Muscle of back (tissue), 13 donors: ENCODE data around the gene AIF1. TPM values are rescaled to one million over a fixed set of nuclear protein-coding genes. Genes with fewer than 3 reads are reported as not detected.

Source experiments
- DNase-seq, 3 donors: peaks; one replicate each; pipeline versions ENCODE4 v3.0.0 to v3.0.0-alpha.2; 2013
- long read RNA-seq, 9 donors: transcript quantifications; one replicate each; lab custom pipeline, GENCODE V29; 2026
- polyA plus RNA-seq, 10 donors: library from polyadenylated mRNA; unstranded; fragments of 120-200 nt; gene quantifications; one replicate each; pipeline ENCODE4 v1.2.1, GENCODE V29; 2013; ENCODE audit not compliant: insufficient read length in 10 of 10

AIF1 gene
- polyA plus RNA-seq: 10 to 100 TPM; 15.1 to 35.2 (median 23.0) TPM
- long read RNA-seq, donor 1, transcript AIF1-203 (6 exons, 711 nt): major isoform, 10 of 27 reads
- long read RNA-seq, donor 1, partial matches to known transcripts: 12 of 27 reads
- long read RNA-seq, donor 1, other reads (novel, unspliced or antisense): 0 of 27 reads
- long read RNA-seq, donor 2, transcript AIF1-203 (6 exons, 711 nt): major isoform, 7 of 15 reads
- long read RNA-seq, donor 2, partial matches to known transcripts: 6 of 15 reads
- long read RNA-seq, donor 2, other reads (novel, unspliced or antisense): 0 of 15 reads
- long read RNA-seq, donor 3: 0 reads
- long read RNA-seq, donor 4, transcript AIF1-203 (6 exons, 711 nt): major isoform, 7 of 10 reads
- long read RNA-seq, donor 4, partial matches to known transcripts: 0 of 10 reads
- long read RNA-seq, donor 4, other reads (novel, unspliced or antisense): 0 of 10 reads
- long read RNA-seq, donor 5, transcript AIF1-203 (6 exons, 711 nt): major isoform, 22 of 33 reads
- long read RNA-seq, donor 5, partial matches to known transcripts: 8 of 33 reads
- long read RNA-seq, donor 5, other reads (novel, unspliced or antisense): 0 of 33 reads
- long read RNA-seq, donor 6, transcript AIF1-203 (6 exons, 711 nt): major isoform, 13 of 26 reads
- long read RNA-seq, donor 6, partial matches to known transcripts: 6 of 26 reads
- long read RNA-seq, donor 6, other reads (novel, unspliced or antisense): 0 of 26 reads
- long read RNA-seq, donor 7, transcript AIF1-203 (6 exons, 711 nt): major isoform, 8 of 14 reads
- long read RNA-seq, donor 7, partial matches to known transcripts: 5 of 14 reads
- long read RNA-seq, donor 7, other reads (novel, unspliced or antisense): 0 of 14 reads
- long read RNA-seq, donor 8, transcript AIF1-202 (3 exons, 524 nt): major isoform, 12 of 44 reads
- long read RNA-seq, donor 8, transcript AIF1-203 (6 exons, 711 nt): minor isoform, 11 of 44 reads
- long read RNA-seq, donor 8, partial matches to known transcripts: 18 of 44 reads
- long read RNA-seq, donor 8, other reads (novel, unspliced or antisense): 0 of 44 reads
- long read RNA-seq, donor 9: 0 reads

GRCh38 chr6:31614684-31615578 is at the start of gene AIF1:
AIF1 (plus strand) TSS chr6:31615234; CDS start chr6:31615330, 96 bp downstream.
- DNase-seq: no peak

- no peak for DNase-seq
These were observed 47.3 kb upstream of the AIF1 start for GRCh38 chr6:31567531-31568370.

DNA sequence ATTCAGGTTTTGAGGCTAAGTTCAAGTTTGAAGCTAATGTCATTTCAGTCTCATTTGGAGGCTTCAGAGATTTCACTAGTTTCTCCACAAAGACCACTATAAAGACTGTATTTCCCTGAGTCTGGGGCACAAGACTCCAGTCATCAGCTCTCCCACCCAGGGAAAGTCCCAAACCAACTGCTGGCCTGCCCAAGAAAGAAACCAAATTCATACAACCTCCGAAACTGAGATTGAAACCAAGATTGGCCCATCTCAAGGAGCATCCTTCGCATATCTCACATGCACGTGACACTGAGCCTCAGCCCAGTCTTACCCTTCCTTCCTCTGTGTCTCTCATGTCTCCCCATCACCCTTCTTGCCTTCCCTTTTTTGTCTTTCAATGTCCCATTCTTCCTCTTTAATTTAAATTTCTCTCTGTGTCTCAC is 46.5 kb upstream of the AIF1 start:
- no peak for DNase-seq

DNA sequence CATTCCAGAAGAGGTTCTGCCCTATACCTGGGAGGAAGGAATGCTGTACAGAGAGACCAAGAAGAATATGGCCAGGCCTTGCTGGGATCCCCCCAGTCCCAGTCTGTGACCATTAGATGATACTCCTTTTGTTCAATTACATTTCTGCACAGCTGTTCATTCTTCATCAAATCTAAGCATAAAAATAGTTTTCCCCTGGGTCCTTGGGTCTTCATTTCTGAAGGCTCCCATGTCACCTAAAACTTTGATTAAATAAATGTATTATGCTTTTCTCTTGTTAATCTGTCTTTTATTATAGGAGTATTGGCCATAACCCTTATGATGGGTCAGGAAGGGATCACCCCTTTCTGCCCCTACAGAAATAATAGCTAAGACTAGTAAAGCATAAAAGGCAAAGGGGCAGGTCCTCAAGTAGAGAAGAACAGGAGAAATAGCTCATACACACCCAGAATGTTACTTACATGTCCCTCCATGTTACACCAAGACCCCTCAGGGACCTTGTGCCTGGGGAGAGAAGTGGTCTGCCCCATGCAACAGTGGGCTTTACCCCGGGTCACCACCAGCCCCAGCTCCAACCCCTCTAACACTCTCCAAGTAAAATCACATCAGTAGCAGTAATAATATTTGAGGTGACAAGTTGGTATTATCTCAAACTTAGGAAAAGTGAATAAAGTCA is 45.0 kb upstream of the AIF1 start:
- DNase-seq: no peak

- no peak for DNase-seq
These were observed 42.8 kb upstream of the AIF1 start, which contains the start of gene LTA for GRCh38 chr6:31572041-31572911. LTA (plus strand) TSS chr6:31572289; CDS start chr6:31572743, 454 bp downstream.

- no peak for DNase-seq
These were observed 41.6 kb upstream of the AIF1 start for GRCh38 chr6:31573239-31574105.

- no peak for DNase-seq
These were observed 40.6 kb upstream of the AIF1 start for GRCh38 chr6:31574106-31575061.

DNA sequence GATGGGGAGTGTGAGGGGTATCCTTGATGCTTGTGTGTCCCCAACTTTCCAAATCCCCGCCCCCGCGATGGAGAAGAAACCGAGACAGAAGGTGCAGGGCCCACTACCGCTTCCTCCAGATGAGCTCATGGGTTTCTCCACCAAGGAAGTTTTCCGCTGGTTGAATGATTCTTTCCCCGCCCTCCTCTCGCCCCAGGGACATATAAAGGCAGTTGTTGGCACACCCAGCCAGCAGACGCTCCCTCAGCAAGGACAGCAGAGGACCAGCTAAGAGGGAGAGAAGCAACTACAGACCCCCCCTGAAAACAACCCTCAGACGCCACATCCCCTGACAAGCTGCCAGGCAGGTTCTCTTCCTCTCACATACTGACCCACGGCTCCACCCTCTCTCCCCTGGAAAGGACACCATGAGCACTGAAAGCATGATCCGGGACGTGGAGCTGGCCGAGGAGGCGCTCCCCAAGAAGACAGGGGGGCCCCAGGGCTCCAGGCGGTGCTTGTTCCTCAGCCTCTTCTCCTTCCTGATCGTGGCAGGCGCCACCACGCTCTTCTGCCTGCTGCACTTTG is 39.6 kb upstream of the AIF1 start, which contains the start of gene TNF:
Gene TNF, plus strand, starts transcription at position 231 of the 567 bp plus-strand sequence. Its CDS starts 177 bp downstream, at position 408.
- peak in 2 of 3 donors; percentile 32 to 48 for DNase-seq

DNA sequence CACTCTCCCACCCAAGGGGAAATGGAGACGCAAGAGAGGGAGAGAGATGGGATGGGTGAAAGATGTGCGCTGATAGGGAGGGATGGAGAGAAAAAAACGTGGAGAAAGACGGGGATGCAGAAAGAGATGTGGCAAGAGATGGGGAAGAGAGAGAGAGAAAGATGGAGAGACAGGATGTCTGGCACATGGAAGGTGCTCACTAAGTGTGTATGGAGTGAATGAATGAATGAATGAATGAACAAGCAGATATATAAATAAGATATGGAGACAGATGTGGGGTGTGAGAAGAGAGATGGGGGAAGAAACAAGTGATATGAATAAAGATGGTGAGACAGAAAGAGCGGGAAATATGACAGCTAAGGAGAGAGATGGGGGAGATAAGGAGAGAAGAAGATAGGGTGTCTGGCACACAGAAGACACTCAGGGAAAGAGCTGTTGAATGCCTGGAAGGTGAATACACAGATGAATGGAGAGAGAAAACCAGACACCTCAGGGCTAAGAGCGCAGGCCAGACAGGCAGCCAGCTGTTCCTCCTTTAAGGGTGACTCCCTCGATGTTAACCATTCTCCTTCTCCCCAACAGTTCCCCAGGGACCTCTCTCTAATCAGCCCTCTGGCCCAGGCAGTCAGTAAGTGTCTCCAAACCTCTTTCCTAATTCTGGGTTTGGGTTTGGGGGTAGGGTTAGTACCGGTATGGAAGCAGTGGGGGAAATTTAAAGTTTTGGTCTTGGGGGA is 38.9 kb upstream of the AIF1 start:
- no peak for DNase-seq

- no peak for DNase-seq
These were observed 38.0 kb upstream of the AIF1 start for GRCh38 chr6:31576897-31577578.

GRCh38 chr6:31577579-31577966 is 37.5 kb upstream of the AIF1 start:
- no peak for DNase-seq

DNA sequence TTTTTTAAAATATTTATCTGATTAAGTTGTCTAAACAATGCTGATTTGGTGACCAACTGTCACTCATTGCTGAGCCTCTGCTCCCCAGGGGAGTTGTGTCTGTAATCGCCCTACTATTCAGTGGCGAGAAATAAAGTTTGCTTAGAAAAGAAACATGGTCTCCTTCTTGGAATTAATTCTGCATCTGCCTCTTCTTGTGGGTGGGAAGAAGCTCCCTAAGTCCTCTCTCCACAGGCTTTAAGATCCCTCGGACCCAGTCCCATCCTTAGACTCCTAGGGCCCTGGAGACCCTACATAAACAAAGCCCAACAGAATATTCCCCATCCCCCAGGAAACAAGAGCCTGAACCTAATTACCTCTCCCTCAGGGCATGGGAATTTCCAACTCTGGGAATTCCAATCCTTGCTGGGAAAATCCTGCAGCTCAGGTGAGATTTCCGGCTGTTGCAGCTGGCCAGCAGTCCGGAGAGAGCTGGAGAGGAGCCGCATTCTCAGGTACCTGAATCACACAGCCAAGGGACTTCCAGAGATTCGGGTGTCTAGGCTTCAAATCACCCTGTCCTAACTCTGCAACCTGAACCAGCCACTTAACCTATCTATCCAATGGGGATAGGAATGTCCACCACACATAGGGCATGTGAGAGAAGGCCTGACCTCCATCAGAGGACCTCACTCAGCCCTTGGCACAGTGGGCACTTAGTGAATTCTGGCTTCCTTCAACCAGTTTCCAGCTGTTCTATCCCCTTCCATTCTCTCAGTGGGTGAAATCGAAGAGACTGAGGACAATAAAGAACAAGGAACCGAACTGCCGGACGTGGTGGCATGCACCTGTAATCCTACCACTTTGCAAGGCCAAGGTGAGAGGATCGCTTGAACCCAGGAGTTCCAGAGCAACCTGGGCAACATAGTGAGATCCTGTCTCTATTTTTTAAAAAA is 36.6 kb upstream of the AIF1 start:
- no peak for DNase-seq

DNA sequence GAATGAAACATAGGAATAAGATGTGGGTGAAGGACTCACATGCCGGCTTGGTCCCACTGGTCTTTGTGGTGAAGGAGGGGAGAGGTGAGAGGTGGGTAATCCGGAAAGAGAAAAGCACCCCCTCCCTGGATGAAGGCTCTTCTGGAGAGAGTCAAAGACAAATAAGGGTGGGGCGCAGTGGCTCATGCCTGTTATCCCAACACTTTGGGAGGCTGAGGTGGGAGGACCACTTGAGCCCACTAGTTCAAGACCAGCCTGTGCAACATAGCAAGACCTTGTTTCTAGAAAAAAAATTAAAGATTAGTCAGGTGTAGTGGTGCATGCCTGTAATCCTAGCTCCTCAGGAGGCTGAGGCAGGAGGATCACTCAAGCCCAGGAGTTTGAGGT is 35.9 kb upstream of the AIF1 start:
- no peak for DNase-seq
